ENCODE measurements around the gene DNAJB6. TPM values are rescaled to one million over a fixed set of nuclear protein-coding genes. Genes with fewer than 3 reads are reported as not detected.

Gene DNAJB6
- 222 TPM for polyA plus RNA-seq (2013, experiment 1 of 2)
- polyA plus RNA-seq (2013, experiment 2 of 2): 221 TPM

GRCh38 chr7:157336383-157337315 is at the start of gene DNAJB6:
TSS of gene DNAJB6 (plus strand) at chr7:157337004. CDS start at chr7:157358573, 21,569 bp downstream.
- H3K18ac ChIP-seq (ENCODE audit: low read length): peak within 1 kb of the TSS; percentile 94

GRCh38 chr7:157291404-157292080 is 45.3 kb upstream of the DNAJB6 start:
- H2AK5ac ChIP-seq (ENCODE audit: low read length): no peak overlapping the region
- no peak overlapping the region for H2BK120ac ChIP-seq (ENCODE audit: low read depth, low read length)
- WGBS (ENCODE audit: extremely low coverage, insufficient coverage, low lambda C conversion rate): no CpG with 5 or more reads among the region's 29 CpGs
- no peak overlapping the region for H3K4me3 ChIP-seq (ENCODE audit: low read length)
- no peak overlapping the region for H2BK5ac ChIP-seq (ENCODE audit: low read length)
- no peaks in the 10 kb centered on the region for H3K36me3 ChIP-seq (ENCODE audit: control insufficient read depth, insufficient read depth, low read length)
- H3K79me1 ChIP-seq (ENCODE audit: low read length): no peaks in the 10 kb centered on the region
- H3K9ac ChIP-seq (ENCODE audit: low read length): no peak overlapping the region
- no peaks in the 10 kb centered on the region for H3K27me3 ChIP-seq (ENCODE audit: insufficient read depth, low read length, poor library complexity)
- H3K18ac ChIP-seq (ENCODE audit: low read length): no peak overlapping the region
- no peak overlapping the region for H3K27ac ChIP-seq (ENCODE audit: low read depth, low read length)
- no peak overlapping the region for H3K4ac ChIP-seq (ENCODE audit: low read depth, low read length)
- H4K5ac ChIP-seq (ENCODE audit: low read length): no peak overlapping the region
- H3K4me2 ChIP-seq (ENCODE audit: low read length): no peak overlapping the region
- no peak overlapping the region for H3K23ac ChIP-seq (ENCODE audit: low read length)
- H2BK15ac ChIP-seq (replicated peaks; ENCODE audit: low read depth): no peak overlapping the region
- DNase-seq: no peak
- H3K4me1 ChIP-seq (ENCODE audit: control insufficient read depth, low read depth, low read length): no peaks in the 10 kb centered on the region
- no peak overlapping the region for H4K8ac ChIP-seq (ENCODE audit: low read depth, low read length)
- H3K56ac ChIP-seq (ENCODE audit: low read length): no peak overlapping the region
- H3K79me2 ChIP-seq (ENCODE audit: control insufficient read depth, insufficient read depth, low read length): no peaks in the 10 kb centered on the region

More at GRCh38 chr7:157336383-157337315, at the start of gene DNAJB6:
- no peak within 1 kb of the TSS for H4K5ac ChIP-seq (ENCODE audit: low read length)
- H2BK120ac ChIP-seq (ENCODE audit: low read depth, low read length): peak within 1 kb of the TSS; percentile 65
- H3K36me3 ChIP-seq (ENCODE audit: control insufficient read depth, insufficient read depth, low read length): no peaks in the 10 kb centered on the region
- H2AK5ac ChIP-seq (ENCODE audit: low read length): no peak within 1 kb of the TSS
- peak within 1 kb of the TSS; percentile 91 for H3K56ac ChIP-seq (ENCODE audit: low read length)
- peak; percentile 95 for DNase-seq
- H2BK15ac ChIP-seq (replicated peaks; ENCODE audit: low read depth): no peak within 1 kb of the TSS
- no peaks in the 10 kb centered on the region for H3K79me1 ChIP-seq (ENCODE audit: low read length)
- no peak within 1 kb of the TSS for H3K23ac ChIP-seq (ENCODE audit: low read length)
- H2BK5ac ChIP-seq (ENCODE audit: low read length): peak within 1 kb of the TSS; percentile 80
- H4K8ac ChIP-seq (ENCODE audit: low read depth, low read length): no peak within 1 kb of the TSS
- H3K27me3 ChIP-seq (ENCODE audit: insufficient read depth, low read length, poor library complexity): no peaks in the 10 kb centered on the region
- peak within 1 kb of the TSS; percentile 83 for H3K4me2 ChIP-seq (ENCODE audit: low read length)
- H3K4ac ChIP-seq (ENCODE audit: low read depth, low read length): peak within 1 kb of the TSS; percentile 78
- peaks cover 42% of the 10 kb centered on the region for H3K79me2 ChIP-seq (ENCODE audit: control insufficient read depth, insufficient read depth, low read length)
- peak within 1 kb of the TSS; percentile 59 for H3K4me3 ChIP-seq (ENCODE audit: low read length)
- peaks cover 4% of the 10 kb centered on the region for H3K4me1 ChIP-seq (ENCODE audit: control insufficient read depth, low read depth, low read length)
- peak within 1 kb of the TSS; percentile 88 for H3K9ac ChIP-seq (ENCODE audit: low read length)
- WGBS (ENCODE audit: extremely low coverage, insufficient coverage, low lambda C conversion rate): no CpG with 5 or more reads among the region's 114 CpGs
- peak within 1 kb of the TSS; percentile 92 for H3K27ac ChIP-seq (ENCODE audit: low read depth, low read length)

- H4K8ac ChIP-seq (ENCODE audit: low read depth, low read length): no peak overlapping the region
- H3K27me3 ChIP-seq (ENCODE audit: insufficient read depth, low read length, poor library complexity): no peaks in the 10 kb centered on the region
- H2AK5ac ChIP-seq (ENCODE audit: low read length): no peak overlapping the region
- H3K4me3 ChIP-seq (ENCODE audit: low read length): no peak overlapping the region
- no peak overlapping the region for H3K56ac ChIP-seq (ENCODE audit: low read length)
- no peak overlapping the region for H2BK120ac ChIP-seq (ENCODE audit: low read depth, low read length)
- no peaks in the 10 kb centered on the region for H3K79me1 ChIP-seq (ENCODE audit: low read length)
- H2BK15ac ChIP-seq (replicated peaks; ENCODE audit: low read depth): no peak overlapping the region
- no peak overlapping the region for H3K4me2 ChIP-seq (ENCODE audit: low read length)
- no peak overlapping the region for H3K18ac ChIP-seq (ENCODE audit: low read length)
- DNase-seq: no peak
- H3K79me2 ChIP-seq (ENCODE audit: control insufficient read depth, insufficient read depth, low read length): no peaks in the 10 kb centered on the region
- no peaks in the 10 kb centered on the region for H3K36me3 ChIP-seq (ENCODE audit: control insufficient read depth, insufficient read depth, low read length)
- H3K9ac ChIP-seq (ENCODE audit: low read length): no peak overlapping the region
- no peak overlapping the region for H3K27ac ChIP-seq (ENCODE audit: low read depth, low read length)
- H3K23ac ChIP-seq (ENCODE audit: low read length): no peak overlapping the region
- no peak overlapping the region for H2BK5ac ChIP-seq (ENCODE audit: low read length)
- WGBS (ENCODE audit: extremely low coverage, insufficient coverage, low lambda C conversion rate): 100% methylated on average over 1 of the region's 9 CpGs
- H3K4me1 ChIP-seq (ENCODE audit: control insufficient read depth, low read depth, low read length): no peaks in the 10 kb centered on the region
- no peak overlapping the region for H3K4ac ChIP-seq (ENCODE audit: low read depth, low read length)
- no peak overlapping the region for H4K5ac ChIP-seq (ENCODE audit: low read length)
Measured at GRCh38 chr7:157292258-157292657, 44.5 kb upstream of the DNAJB6 start.

GRCh38 chr7:157292770-157293412 is 43.9 kb upstream of the DNAJB6 start:
- Histone ChIP-seq H3K9ac (ENCODE audit: low read length) (no peak overlapping the region), H2BK5ac (ENCODE audit: low read length) (no peak overlapping the region), H3K23ac (ENCODE audit: low read length) (no peak overlapping the region), H3K4me2 (ENCODE audit: low read length) (no peak overlapping the region), H3K4me3 (ENCODE audit: low read length) (no peak overlapping the region), H3K27me3 (ENCODE audit: insufficient read depth, low read length, poor library complexity) (no peaks in the 10 kb centered on the region), H3K4ac (ENCODE audit: low read depth, low read length) (no peak overlapping the region), H3K27ac (ENCODE audit: low read depth, low read length) (no peak overlapping the region), H3K18ac (ENCODE audit: low read length) (no peak overlapping the region), H3K4me1 (ENCODE audit: control insufficient read depth, low read depth, low read length) (no peaks in the 10 kb centered on the region), H3K56ac (ENCODE audit: low read length) (no peak overlapping the region), H3K79me2 (ENCODE audit: control insufficient read depth, insufficient read depth, low read length) (no peaks in the 10 kb centered on the region), H2BK15ac (replicated peaks; ENCODE audit: low read depth) (no peak overlapping the region), H4K8ac (ENCODE audit: low read depth, low read length) (no peak overlapping the region), H4K5ac (ENCODE audit: low read length) (no peak overlapping the region), H3K79me1 (ENCODE audit: low read length) (no peaks in the 10 kb centered on the region), H2AK5ac (ENCODE audit: low read length) (no peak overlapping the region), H3K36me3 (ENCODE audit: control insufficient read depth, insufficient read depth, low read length) (no peaks in the 10 kb centered on the region), H2BK120ac (ENCODE audit: low read depth, low read length) (no peak overlapping the region)
- DNase-seq: no peak
- no CpG with 5 or more reads among the region's 32 CpGs for WGBS (ENCODE audit: extremely low coverage, insufficient coverage, low lambda C conversion rate)

GRCh38 chr7:157293413-157293788 is 43.4 kb upstream of the DNAJB6 start:
- no peak overlapping the region for H2AK5ac ChIP-seq (ENCODE audit: low read length)
- no peaks in the 10 kb centered on the region for H3K27me3 ChIP-seq (ENCODE audit: insufficient read depth, low read length, poor library complexity)
- H3K27ac ChIP-seq (ENCODE audit: low read depth, low read length): no peak overlapping the region
- H3K79me2 ChIP-seq (ENCODE audit: control insufficient read depth, insufficient read depth, low read length): no peaks in the 10 kb centered on the region
- no peaks in the 10 kb centered on the region for H3K36me3 ChIP-seq (ENCODE audit: control insufficient read depth, insufficient read depth, low read length)
- H3K4ac ChIP-seq (ENCODE audit: low read depth, low read length): no peak overlapping the region
- H3K9ac ChIP-seq (ENCODE audit: low read length): no peak overlapping the region
- no peak overlapping the region for H4K8ac ChIP-seq (ENCODE audit: low read depth, low read length)
- no peak overlapping the region for H3K23ac ChIP-seq (ENCODE audit: low read length)
- H2BK15ac ChIP-seq (replicated peaks; ENCODE audit: low read depth): no peak overlapping the region
- H3K79me1 ChIP-seq (ENCODE audit: low read length): no peaks in the 10 kb centered on the region
- H3K4me1 ChIP-seq (ENCODE audit: control insufficient read depth, low read depth, low read length): no peaks in the 10 kb centered on the region
- H3K4me2 ChIP-seq (ENCODE audit: low read length): no peak overlapping the region
- no peak overlapping the region for H4K5ac ChIP-seq (ENCODE audit: low read length)
- DNase-seq: no peak
- H3K4me3 ChIP-seq (ENCODE audit: low read length): no peak overlapping the region
- WGBS (ENCODE audit: extremely low coverage, insufficient coverage, low lambda C conversion rate): no CpG with 5 or more reads among the region's 13 CpGs
- no peak overlapping the region for H2BK5ac ChIP-seq (ENCODE audit: low read length)
- no peak overlapping the region for H3K56ac ChIP-seq (ENCODE audit: low read length)
- H3K18ac ChIP-seq (ENCODE audit: low read length): no peak overlapping the region
- no peak overlapping the region for H2BK120ac ChIP-seq (ENCODE audit: low read depth, low read length)
